ENCODE results near the gene HADH. TPM values are rescaled to one million over a fixed set of nuclear protein-coding genes. Genes with fewer than 3 reads are reported as not detected.

Gene HADH
- polyA plus RNA-seq, 2 of the 4 experiments (the other 2 are of a cell fraction) = 22.7 to 23.7 TPM

DNA sequence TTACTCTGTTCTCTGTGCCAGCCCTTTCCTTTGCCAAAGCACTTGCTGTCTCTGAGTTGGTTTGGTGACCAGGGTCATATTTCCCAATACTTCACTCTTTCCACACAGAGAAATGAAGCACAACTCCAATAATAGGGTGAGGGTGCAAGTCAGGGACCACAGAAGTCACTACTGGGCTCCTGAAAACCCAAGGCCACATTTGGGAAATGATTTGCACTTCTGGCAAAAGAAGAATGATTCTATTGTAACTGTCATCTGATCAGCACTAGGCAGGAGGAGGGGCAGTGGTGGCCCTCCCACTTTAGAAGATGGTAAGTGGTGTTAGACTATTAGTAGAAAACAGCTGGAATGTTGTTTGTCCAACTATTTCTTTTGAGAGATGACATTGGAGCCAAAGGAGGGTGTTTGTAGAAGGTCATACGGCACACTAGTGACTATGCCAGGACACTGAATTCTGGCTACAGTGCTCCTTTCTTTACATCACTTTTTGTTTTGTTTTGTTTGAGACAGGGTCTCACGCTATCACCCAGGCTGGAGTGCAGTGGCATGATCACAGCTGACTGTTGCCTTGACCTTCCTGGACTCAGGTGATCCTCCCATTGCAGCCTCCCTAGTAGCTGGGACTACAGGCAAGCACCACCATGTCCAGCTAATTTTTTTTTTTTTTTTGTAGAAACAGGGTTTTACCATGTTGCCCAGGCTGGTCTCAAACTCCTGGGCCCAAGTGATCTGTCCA, 10.8 kb upstream of the HADH start:
- CTCF ChIA-PET = no interaction called here

More for the DNA sequence above, 10.8 kb upstream of the HADH start:
- Histone ChIP-seq H3K4me1 (no peaks in the 10 kb centered on the region), H3K4me3 (no peak overlapping the region), H3K9me3 (no peaks in the 10 kb centered on the region), H3K4me2 (no peak overlapping the region), H3K27ac (no peak overlapping the region)
- DNase-seq (ENCODE audit: low read depth in 1 of 2, low spot score in 1 of 2) (no peak), FAIRE-seq (no peak), ATAC-seq (no peak)
- POLR2A ChIA-PET = no interaction called here
- TF ChIP-seq HMGXB4 (CRISPR knock-in tag; IDR thresholded peaks at IDR 0.05; ENCODE audit: borderline replicate concordance) (no peak), RCOR1 (IDR thresholded peaks at IDR 0.05; ENCODE audit: low read depth, low read length) (no peak), NR3C1 (IDR thresholded peaks at IDR 0.05) (no peak), CEBPB (IDR thresholded peaks at IDR 0.05) (no peak), ELK1 (IDR thresholded peaks at IDR 0.05; ENCODE audit: low read depth, low read length) (no peak), PBX3 (IDR thresholded peaks at IDR 0.05) (no peak), NPAS2 (CRISPR knock-in tag; IDR thresholded peaks at IDR 0.05; ENCODE audit: borderline replicate concordance) (no peak), JUN (IDR thresholded peaks at IDR 0.05) (no peak), GATA3 (IDR thresholded peaks at IDR 0.05; ENCODE audit: borderline replicate concordance) (no peak), SREBF2 (IDR thresholded peaks at IDR 0.05) (no peak), ZFP36 (IDR thresholded peaks at IDR 0.05; ENCODE audit: borderline replicate concordance, partially characterized antibody) (no peak), ESRRA (IDR thresholded peaks at IDR 0.05; ENCODE audit: borderline replicate concordance, low read length) (no peak), REST (IDR thresholded peaks at IDR 0.05) (no peak), CHD2 (IDR thresholded peaks at IDR 0.05; ENCODE audit: low read length, partially characterized antibody) (no peak), CBX8 (IDR thresholded peaks at IDR 0.05) (no peak), NFE2L2 (conservative IDR thresholded peaks at IDR 0.05; ENCODE audit: low read length) (no peak), BHLHE40 (IDR thresholded peaks at IDR 0.05; ENCODE audit: low read depth, low read length) (no peak)
- TF ChIP-seq, protein P1, sequence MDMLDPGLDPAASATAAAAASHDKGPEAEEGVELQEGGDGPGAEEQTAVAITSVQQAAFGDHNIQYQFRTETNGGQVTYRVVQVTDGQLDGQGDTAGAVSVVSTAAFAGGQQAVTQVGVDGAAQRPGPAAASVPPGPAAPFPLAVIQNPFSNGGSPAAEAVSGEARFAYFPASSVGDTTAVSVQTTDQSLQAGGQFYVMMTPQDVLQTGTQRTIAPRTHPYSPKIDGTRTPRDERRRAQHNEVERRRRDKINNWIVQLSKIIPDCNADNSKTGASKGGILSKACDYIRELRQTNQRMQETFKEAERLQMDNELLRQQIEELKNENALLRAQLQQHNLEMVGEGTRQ (IDR thresholded peaks at IDR 0.05) = no peak
- TF ChIP-seq, protein P2, sequence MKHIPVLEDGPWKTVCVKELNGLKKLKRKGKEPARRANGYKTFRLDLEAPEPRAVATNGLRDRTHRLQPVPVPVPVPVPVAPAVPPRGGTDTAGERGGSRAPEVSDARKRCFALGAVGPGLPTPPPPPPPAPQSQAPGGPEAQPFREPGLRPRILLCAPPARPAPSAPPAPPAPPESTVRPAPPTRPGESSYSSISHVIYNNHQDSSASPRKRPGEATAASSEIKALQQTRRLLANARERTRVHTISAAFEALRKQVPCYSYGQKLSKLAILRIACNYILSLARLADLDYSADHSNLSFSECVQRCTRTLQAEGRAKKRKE (CRISPR knock-in tag; IDR thresholded peaks at IDR 0.05; ENCODE audit: low read depth) = no peak
- WGBS (ENCODE audit: missing lambda C conversion rate) = 56% methylated on average over 2 of the region's 2 CpGs
